HEK293T (cell line): ENCODE results near the gene PLEKHO1.

ENCODE experiments used
- ARNT ChIP-seq: fragments of 450-650 bp; IDR thresholded peaks from 2 replicates; pipeline ENCODE4 v1.6.1; 2017; ENCODE audit warnings: mild to moderate bottlenecking
- BHLHE40 ChIP-seq: fragments of 450-650 bp; IDR thresholded peaks from 2 replicates; pipeline ENCODE4 v1.6.1; 2016; ENCODE audit warnings: mild to moderate bottlenecking, moderate library complexity, borderline replicate concordance
- ELF4 ChIP-seq: fragments of 450-650 bp; IDR thresholded peaks from 2 replicates; pipeline ENCODE4 v1.6.1; 2017; ENCODE audit warnings: antibody characterized with exemption
- HDGF ChIP-seq: fragments of 450-650 bp; IDR thresholded peaks from 2 replicates; pipeline ENCODE4 v1.6.1; 2017; ENCODE audit warnings: antibody characterized with exemption, borderline replicate concordance
- L3MBTL2 ChIP-seq: fragments of 450-650 bp; conservative IDR thresholded peaks from 2 replicates; pipeline ENCODE4 v1.6.1; 2016; ENCODE audit warnings: mild to moderate bottlenecking
- SP1 ChIP-seq: fragments of 450-650 bp; IDR thresholded peaks from 2 replicates; pipeline ENCODE4 v1.6.1; 2017
- SUZ12 ChIP-seq: fragments of 450-650 bp; IDR thresholded peaks from 2 replicates; pipeline ENCODE4 v1.6.1; 2016; ENCODE audit warnings: mild to moderate bottlenecking
- TF ChIP-seq, protein P1 (sequence below): fragments of 450-650 bp; IDR thresholded peaks from 2 replicates; pipeline ENCODE4 v1.6.1; 2016

GRCh38 chr1:150121236-150121862, 28.4 kb upstream of the PLEKHO1 start:
- TF ChIP-seq BHLHE40 (no peak), HDGF (no peak), SUZ12 (no peak), ARNT (no peak), SP1 (no peak), ELF4 (no peak), L3MBTL2 (no peak)
- TF ChIP-seq, protein P1, sequence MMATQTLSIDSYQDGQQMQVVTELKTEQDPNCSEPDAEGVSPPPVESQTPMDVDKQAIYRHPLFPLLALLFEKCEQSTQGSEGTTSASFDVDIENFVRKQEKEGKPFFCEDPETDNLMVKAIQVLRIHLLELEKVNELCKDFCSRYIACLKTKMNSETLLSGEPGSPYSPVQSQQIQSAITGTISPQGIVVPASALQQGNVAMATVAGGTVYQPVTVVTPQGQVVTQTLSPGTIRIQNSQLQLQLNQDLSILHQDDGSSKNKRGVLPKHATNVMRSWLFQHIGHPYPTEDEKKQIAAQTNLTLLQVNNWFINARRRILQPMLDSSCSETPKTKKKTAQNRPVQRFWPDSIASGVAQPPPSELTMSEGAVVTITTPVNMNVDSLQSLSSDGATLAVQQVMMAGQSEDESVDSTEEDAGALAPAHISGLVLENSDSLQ: no peak
